Kidney (tissue), 14 donors: ENCODE results near the gene USP48. TPM values are rescaled to one million over a fixed set of nuclear protein-coding genes. Genes with fewer than 3 reads are reported as not detected.

ENCODE experiments used
- DNase-seq, 5 donors: peaks; one replicate each; pipeline ENCODE4 v3.0.0-alpha.2; 2013 to 2020
- FAIRE-seq: peaks from 2 replicates; lab custom pipeline; 2012; peaks lifted over from hg19 to GRCh38; lab: Jason Lieb, UNC
- H3K27ac ChIP-seq, 2 donors: one replicate each; pipeline ENCODE4 v1.7.0; 2013; ENCODE audit warnings: low read depth in 2 of 2, low read length in 2 of 2, inconsistent platforms in 1 of 2
- H3K27me3 ChIP-seq: one replicate; pipeline ENCODE4 v1.7.1; 2013; ENCODE audit warnings: low read length, inconsistent platforms; ENCODE audit not compliant: control insufficient read depth, insufficient read depth
- H3K36me3 ChIP-seq, 3 donors: one replicate each; pipeline versions ENCODE4 v1.7.0 to v1.7.1; 2013; ENCODE audit warnings: low read length in 3 of 3, control low read depth in 1 of 3, inconsistent platforms in 1 of 3; ENCODE audit not compliant: insufficient read depth in 3 of 3, control insufficient read depth in 2 of 3
- H3K4me1 ChIP-seq, 3 donors: one replicate each; pipeline versions ENCODE4 v1.7.0 to v1.7.1; 2013; ENCODE audit warnings: low read length in 3 of 3, inconsistent platforms in 1 of 3, low read depth in 1 of 3; ENCODE audit not compliant: control insufficient read depth in 2 of 3, insufficient read depth in 2 of 3
- H3K4me3 ChIP-seq, 3 donors: one replicate each; pipeline versions ENCODE4 v1.7.0 to v1.8.1; 2013; ENCODE audit warnings: low read length in 3 of 3, control low read depth in 1 of 3, inconsistent platforms in 1 of 3
- H3K9ac ChIP-seq, 3 donors: one replicate each; pipeline versions ENCODE4 v1.7.0 to v1.7.1; 2013; ENCODE audit warnings: low read length in 3 of 3, control low read depth in 1 of 3, inconsistent platforms in 1 of 3
- H3K9me3 ChIP-seq, 3 donors: one replicate each; pipeline versions ENCODE4 v1.7.0 to v1.7.1; 2013; ENCODE audit warnings: low read length in 3 of 3, control low read depth in 1 of 3, inconsistent platforms in 1 of 3; ENCODE audit not compliant: control insufficient read depth in 2 of 3, insufficient read depth in 1 of 3
- CTCF ChIP-seq: IDR thresholded peaks from 3 replicates; pipeline ENCODE4 v1.5.1; 2012; ENCODE audit warnings: mild to moderate bottlenecking, moderate library complexity, borderline replicate concordance; ENCODE audit not compliant: insufficient read depth; ENCODE audit errors: extremely low read depth
- intact Hi-C: fragments of 100-400 bp; cut with DNase I; formaldehyde crosslinking; loops from one replicate; pipeline ENCODE4 v1.11.1; 2022
- polyA plus RNA-seq: library from polyadenylated mRNA; stranded (reverse); fragments of 350-450 nt; fragmentation: Illumina TruSeq; extraction: RNeasy Lipid Tissue Mini Kit (QIAGEN cat#74804); gene quantifications from one replicate; pipeline ENCODE4 v1.2.3, GENCODE V29; 2014; ENCODE audit warnings: low read depth, low replicate concordance; ENCODE audit not compliant: insufficient read depth
- total RNA-seq: library from RNA; stranded (reverse); fragmentation: NEBNext Ultra II Directional; extraction: Animal tissue kit (Norgen Biotek cat#: 25700); gene quantifications from one replicate; pipeline ENCODE4 v1.2.1, GENCODE V29; 2021
- donor health status: control.
- donor health status: control.
- donor health status: control.
- donor health status: control.
- donor health status: control.
- donor health status: DM: yes; HTN: yes; CAD: no.
- donor health status: Normal renal cell carcinoma (clear cell type).

The USP48 gene
- total and polyA plus RNA-seq, 2 donors from 2014 or later, result 16.7 to 62.8 TPM

DNA sequence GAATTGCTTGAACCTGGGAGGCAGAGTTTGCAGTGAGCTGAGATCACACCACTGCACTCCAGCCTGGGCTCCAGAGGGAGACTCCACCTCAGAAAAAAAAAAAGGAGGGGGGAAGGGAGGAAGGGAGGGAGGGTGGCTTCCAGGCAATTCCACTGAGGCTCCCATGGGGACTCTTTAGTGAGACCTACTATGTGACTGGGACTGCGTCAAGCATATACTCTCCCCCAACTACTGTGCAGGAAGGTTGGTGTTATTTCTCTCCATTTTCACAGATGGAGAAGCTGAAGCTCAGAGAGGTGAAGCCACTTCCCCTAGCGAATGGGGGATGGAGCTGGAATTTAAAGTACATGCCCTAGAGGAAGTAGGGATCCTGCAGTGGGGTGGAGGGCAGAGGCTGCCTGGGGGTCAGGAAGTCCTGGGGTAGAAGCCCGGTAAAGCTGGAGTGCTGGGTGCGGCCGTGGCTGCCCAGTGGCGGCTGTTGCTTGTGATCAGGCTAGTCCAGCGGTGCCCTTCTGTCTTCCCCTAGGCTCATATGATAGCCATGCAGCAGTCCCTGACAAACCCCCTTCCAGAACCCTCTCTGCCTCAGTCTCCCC, 154.1 kb downstream of the USP48 start:
- no peak for TF ChIP-seq CTCF
- Histone ChIP-seq H3K9me3 (no peaks in the 10 kb centered on the region), H3K36me3 (no peaks in the 10 kb centered on the region), H3K27ac (no peak overlapping the region), H3K9ac (no peak overlapping the region), H3K4me1 (peaks cover 0 to 29% (median 6%) of the 10 kb centered on the region in 3 donors), H3K4me3 (no peak overlapping the region), H3K27me3 (no peaks in the 10 kb centered on the region)
- FAIRE-seq (no peak), DNase-seq (no peak)
- intact Hi-C loops, result no loop called here

Other genes with a start within 250 kb of the USP48 start
- gene RAP1GAP, start 113.8 kb downstream of the USP48 start, total RNA-seq, result 39.2 TPM
- 200 TPM for gene RAP1GAP, start 113.8 kb downstream of the USP48 start, polyA plus RNA-seq
- 0.79 TPM for gene LDLRAD2, start 29.1 kb upstream of the USP48 start, total RNA-seq
- not detected for gene LDLRAD2, start 29.1 kb upstream of the USP48 start, polyA plus RNA-seq
- gene HSPG2, start 154.2 kb upstream of the USP48 start, total RNA-seq, result 510 TPM
- 60.4 TPM for gene HSPG2, start 154.2 kb upstream of the USP48 start, polyA plus RNA-seq
- not detected for gene CELA3B, start 193.9 kb upstream of the USP48 start, total RNA-seq
- not detected for gene CELA3B, start 193.9 kb upstream of the USP48 start, polyA plus RNA-seq
- gene CELA3A, start 218.5 kb upstream of the USP48 start, total RNA-seq, result not detected
- gene CELA3A, start 218.5 kb upstream of the USP48 start, polyA plus RNA-seq, result not detected